Keratinocyte (primary cell): ENCODE data around the gene HYPK. TPM values are rescaled to one million over a fixed set of nuclear protein-coding genes. Genes with fewer than 3 reads are reported as not detected.
A peak's percentile ranks its signal among the peaks of the same experiment; 100 is the strongest.

Experiments used
- DNase-seq: peaks from one replicate; pipeline ENCODE4 v3.0.0-alpha.2; 2011; ENCODE audit warnings: low read depth, missing footprints, low spot score
- FAIRE-seq: peaks from 2 replicates; lab custom pipeline; 2011; peaks lifted over from hg19 to GRCh38; lab: Jason Lieb, UNC
- H2AFZ ChIP-seq: 2 replicates; pipeline ENCODE4 v1.6.0; 2012; ENCODE audit warnings: low read length, control low read depth, inconsistent platforms; ENCODE audit not compliant: control insufficient read depth
- H3K27ac ChIP-seq: 2 replicates; pipeline ENCODE4 v1.5.1; 2011; ENCODE audit warnings: low read length; ENCODE audit not compliant: control insufficient read depth, insufficient read depth
- H3K27me3 ChIP-seq: 3 replicates; pipeline ENCODE4 v1.6.0; 2011; ENCODE audit warnings: low read length; ENCODE audit not compliant: control insufficient read depth, insufficient read depth; ENCODE audit errors: extremely low read depth
- H3K36me3 ChIP-seq, 2 experiments: 2 replicates in 1 of 2; 3 replicates in 1 of 2; pipeline ENCODE4 v1.5.1; 2011; ENCODE audit warnings: low read length in 2 of 2, mild to moderate bottlenecking in 1 of 2; ENCODE audit not compliant: control insufficient read depth in 2 of 2, insufficient read depth in 2 of 2; ENCODE audit errors: extremely low read depth in 1 of 2
- H3K4me1 ChIP-seq: 3 replicates; pipeline ENCODE4 v1.5.1; 2011; ENCODE audit warnings: low read length; ENCODE audit not compliant: control insufficient read depth, insufficient read depth; ENCODE audit errors: extremely low read depth
- H3K4me2 ChIP-seq: 3 replicates; pipeline ENCODE4 v1.6.0; 2011; ENCODE audit warnings: low read depth, low read length; ENCODE audit not compliant: control insufficient read depth, insufficient read depth; ENCODE audit errors: extremely low read depth
- H3K4me3 ChIP-seq, 3 experiments: fragments of 200-600 bp in 1 of 3; sonication (generic) in 1 of 3; 2 replicates in 2 of 3; 3 replicates in 1 of 3; pipeline ENCODE4 v1.5.1; 2011 to 2016; ENCODE audit warnings: low read length in 3 of 3, mild to moderate bottlenecking in 3 of 3, control low read depth in 2 of 3, inconsistent platforms in 1 of 3, low read depth in 1 of 3, mixed read lengths in 1 of 3, mixed run types in 1 of 3, moderate library complexity in 1 of 3; ENCODE audit not compliant: control insufficient read depth in 2 of 3, insufficient read depth in 2 of 3; ENCODE audit errors: extremely low read depth in 1 of 3
- H3K79me2 ChIP-seq: 2 replicates; pipeline ENCODE4 v1.6.0; 2012; ENCODE audit warnings: low read length; ENCODE audit not compliant: control insufficient read depth, insufficient read depth
- H3K9ac ChIP-seq: 3 replicates; pipeline ENCODE4 v1.6.0; 2011; ENCODE audit warnings: low read length; ENCODE audit not compliant: control insufficient read depth, insufficient read depth; ENCODE audit errors: extremely low read depth
- H3K9me1 ChIP-seq: 3 replicates; pipeline ENCODE4 v1.6.0; 2011; ENCODE audit warnings: low read length; ENCODE audit not compliant: control insufficient read depth, insufficient read depth; ENCODE audit errors: extremely low read depth
- H3K9me3 ChIP-seq: 2 replicates; pipeline ENCODE4 v1.5.1; 2012; ENCODE audit warnings: low read depth, low read length; ENCODE audit not compliant: control insufficient read depth
- H4K20me1 ChIP-seq: 3 replicates; pipeline ENCODE4 v1.6.0; 2011; ENCODE audit warnings: low read length; ENCODE audit not compliant: control insufficient read depth, insufficient read depth; ENCODE audit errors: extremely low read depth
- EZH2 ChIP-seq: IDR thresholded peaks from one replicate; pipeline ENCODE4 v1.6.1; 2012; ENCODE audit warnings: inconsistent platforms, mild to moderate bottlenecking, low read length, moderate library complexity
- dilution Hi-C: fragments of 300-500 bp; cut with MboI; formaldehyde crosslinking; loops from one replicate; pipeline ENCODE4 v1.7.0; 2020; ENCODE audit warnings: low sequenced_read_pairs; ENCODE audit not compliant: extremely low pct_ligation_motif_present
- polyA plus RNA-seq, 5 experiments: library from polyadenylated mRNA; depleted of rRNA in 3 of 5; stranded (reverse) in 3 of 5; stranded (forward) in 1 of 5; unstranded in 1 of 5; fragments of >200 nt; gene quantifications; 1 replicate in 1 of 5; 2 replicates in 3 of 5; 3 replicates in 1 of 5; pipeline versions ENCODE4 v1.2.1 to v1.2.3, GENCODE V29; 2011 to 2012; ENCODE audit warnings: missing spikeins in 2 of 5, low read depth in 1 of 5, low replicate concordance in 1 of 5
- TF ChIP-seq, protein P1 (sequence below), 3 experiments: IDR thresholded peaks in 1 of 3; conservative IDR thresholded peaks in 1 of 3; optimal IDR thresholded peaks in 1 of 3; 2 replicates in 2 of 3; 3 replicates in 1 of 3; pipeline versions ENCODE3 to v1.5.1; 2011; ENCODE audit warnings: low read length in 3 of 3, mild to moderate bottlenecking in 3 of 3, moderate library complexity in 2 of 3, control low read depth in 1 of 3, inconsistent platforms in 1 of 3; ENCODE audit not compliant: insufficient read depth in 2 of 3; ENCODE audit errors: extremely low read depth in 1 of 3

Gene HYPK
- polyA plus RNA-seq, 1 donor (not counting 4 experiments of a cell fraction or from before 2014, with no cell fraction given) = 27.5 TPM

DNA sequence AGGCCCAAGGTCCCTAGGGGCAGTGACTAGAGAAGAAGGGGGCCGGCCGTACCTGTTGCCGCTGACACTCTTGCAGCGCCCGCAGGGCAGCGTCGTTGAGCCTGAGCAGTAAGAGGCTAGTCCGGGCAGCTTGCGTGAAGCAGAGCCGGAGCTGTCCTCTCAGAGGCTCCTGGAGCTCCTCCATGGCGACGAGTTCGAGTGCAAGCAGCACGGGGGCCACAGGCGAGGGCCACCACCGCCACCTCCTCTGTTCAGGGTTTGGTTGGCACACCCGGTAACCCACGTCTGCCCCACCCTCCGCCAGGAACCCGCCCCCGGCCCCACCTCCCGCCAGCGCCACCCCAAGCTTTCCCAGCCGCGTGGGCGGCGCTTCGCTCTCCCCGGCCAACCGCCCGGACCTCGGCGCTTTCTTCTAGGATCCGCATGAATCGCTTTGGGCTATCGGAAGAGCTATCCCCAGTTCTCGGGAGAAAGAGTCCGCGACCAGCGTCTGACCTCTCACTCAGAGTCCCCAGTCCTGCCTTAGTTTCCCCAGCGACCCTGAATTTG is 23.6 kb upstream of the HYPK start, which contains the start of gene ELL3:
Gene ELL3 (minus strand): TSS at position 249 of the 549 bp plus-strand sequence. CDS start 65 bp downstream, at position 184.
- TF ChIP-seq, protein P1, sequence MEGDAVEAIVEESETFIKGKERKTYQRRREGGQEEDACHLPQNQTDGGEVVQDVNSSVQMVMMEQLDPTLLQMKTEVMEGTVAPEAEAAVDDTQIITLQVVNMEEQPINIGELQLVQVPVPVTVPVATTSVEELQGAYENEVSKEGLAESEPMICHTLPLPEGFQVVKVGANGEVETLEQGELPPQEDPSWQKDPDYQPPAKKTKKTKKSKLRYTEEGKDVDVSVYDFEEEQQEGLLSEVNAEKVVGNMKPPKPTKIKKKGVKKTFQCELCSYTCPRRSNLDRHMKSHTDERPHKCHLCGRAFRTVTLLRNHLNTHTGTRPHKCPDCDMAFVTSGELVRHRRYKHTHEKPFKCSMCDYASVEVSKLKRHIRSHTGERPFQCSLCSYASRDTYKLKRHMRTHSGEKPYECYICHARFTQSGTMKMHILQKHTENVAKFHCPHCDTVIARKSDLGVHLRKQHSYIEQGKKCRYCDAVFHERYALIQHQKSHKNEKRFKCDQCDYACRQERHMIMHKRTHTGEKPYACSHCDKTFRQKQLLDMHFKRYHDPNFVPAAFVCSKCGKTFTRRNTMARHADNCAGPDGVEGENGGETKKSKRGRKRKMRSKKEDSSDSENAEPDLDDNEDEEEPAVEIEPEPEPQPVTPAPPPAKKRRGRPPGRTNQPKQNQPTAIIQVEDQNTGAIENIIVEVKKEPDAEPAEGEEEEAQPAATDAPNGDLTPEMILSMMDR (optimal IDR thresholded peaks at IDR 0.05 in 1 of 3, IDR thresholded peaks at IDR 0.05 in 1 of 3, conservative IDR thresholded peaks at IDR 0.05 in 1 of 3; ENCODE audit: extremely low read depth in 1 of 3, insufficient read depth in 2 of 3, low read length in 3 of 3) = peak in 1 of 3 experiments; percentile 1
- no peak for TF ChIP-seq EZH2
- peak within 1 kb of the TSS; percentile 97 for H3K4me2 ChIP-seq
- no peaks in the 10 kb centered on the region for H3K9me3 ChIP-seq
- no peak for DNase-seq
- peak within 1 kb of the TSS; percentile 87 for H3K9ac ChIP-seq
- FAIRE-seq = no peak
- peak within 1 kb of the TSS; percentile 48 to 92 (median 82) for H3K4me3 ChIP-seq
- no peaks in the 10 kb centered on the region for H3K79me2 ChIP-seq
- peaks cover 7 to 17% of the 10 kb centered on the region in 2 experiments for H3K36me3 ChIP-seq
- H4K20me1 ChIP-seq = no peaks in the 10 kb centered on the region
- no peaks in the 10 kb centered on the region for H3K27me3 ChIP-seq
- peak within 1 kb of the TSS; percentile 98 for H2AFZ ChIP-seq
- peak within 1 kb of the TSS; percentile 74 for H3K27ac ChIP-seq
- peaks cover 15% of the 10 kb centered on the region for H3K4me1 ChIP-seq
- dilution Hi-C loops = no loop called here
- H3K9me1 ChIP-seq = no peaks in the 10 kb centered on the region

DNA sequence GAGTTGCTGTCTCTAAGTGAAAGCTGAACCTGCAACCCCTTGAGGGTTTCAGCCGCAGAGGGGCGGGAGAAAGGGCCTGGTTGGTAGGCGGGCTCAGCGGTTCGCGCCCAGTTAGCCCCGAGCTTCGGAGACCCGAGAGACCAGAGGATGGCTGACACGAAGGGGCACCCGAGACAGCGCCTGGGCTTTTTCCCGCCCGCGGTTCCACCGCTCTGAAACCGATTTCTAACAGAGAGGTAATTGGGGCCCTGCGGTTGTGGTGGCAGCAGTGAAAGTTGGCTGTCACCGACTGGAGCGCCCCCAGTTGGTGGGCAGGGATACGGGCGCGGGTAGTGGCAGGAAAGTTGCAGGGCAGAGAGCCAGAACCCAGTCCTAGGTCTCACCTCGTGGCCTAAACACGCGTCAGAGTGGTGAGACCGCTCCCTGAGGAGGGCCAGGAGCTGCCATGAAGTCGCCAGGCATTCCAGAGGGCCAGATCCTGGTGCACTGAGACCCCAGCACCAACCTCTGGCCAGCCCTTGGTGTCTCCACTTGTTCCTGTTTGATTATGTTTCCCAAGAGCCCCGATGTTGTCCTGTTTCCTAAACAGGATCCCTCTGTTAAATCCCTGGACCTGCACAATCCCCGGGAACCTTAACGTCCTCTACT is 23.0 kb upstream of the HYPK start:
- H3K36me3 ChIP-seq = peaks cover 7 to 11% of the 10 kb centered on the region in 2 experiments
- FAIRE-seq (no peak), DNase-seq (no peak)

More for the DNA sequence above, 23.0 kb upstream of the HYPK start:
- Histone ChIP-seq H3K4me3 (peak overlapping the region; percentile 48 to 92 (median 82)), H4K20me1 (no peaks in the 10 kb centered on the region), H3K27me3 (no peaks in the 10 kb centered on the region), H3K9ac (peak overlapping the region; percentile 87), H3K9me3 (no peaks in the 10 kb centered on the region), H3K27ac (peak overlapping the region; percentile 74), H3K9me1 (no peaks in the 10 kb centered on the region), H3K4me1 (peaks cover 14% of the 10 kb centered on the region), H3K4me2 (peak overlapping the region; percentile 97), H2AFZ (peak overlapping the region; percentile 98), H3K79me2 (no peaks in the 10 kb centered on the region)
- dilution Hi-C loops = no loop called here
- TF ChIP-seq, protein P1 (optimal IDR thresholded peaks at IDR 0.05 in 1 of 3, IDR thresholded peaks at IDR 0.05 in 1 of 3, conservative IDR thresholded peaks at IDR 0.05 in 1 of 3; ENCODE audit: extremely low read depth in 1 of 3, insufficient read depth in 2 of 3, low read length in 3 of 3) = peak; percentile 84 to 92 (median 88)
- no peak for TF ChIP-seq EZH2
